Ishikawa (cell line): Measurements from ENCODE around the gene PRKAR1A.

ENCODE experiments used
- CEBPB ChIP-seq: IDR thresholded peaks from 2 replicates; pipeline ENCODE4 v1.6.1; 2012
- CREB1 ChIP-seq: IDR thresholded peaks from 2 replicates; pipeline ENCODE4 v1.6.1; 2012; ENCODE audit warnings: low read depth
- EGR1 ChIP-seq: IDR thresholded peaks from 2 replicates; pipeline ENCODE4 v1.6.1; 2012
- EP300 ChIP-seq: IDR thresholded peaks from 2 replicates; pipeline ENCODE4 v1.6.1; 2012; ENCODE audit warnings: borderline replicate concordance
- FOXM1 ChIP-seq: IDR thresholded peaks from 2 replicates; pipeline ENCODE4 v1.6.1; 2012; ENCODE audit warnings: low read depth, borderline replicate concordance
- NFIC ChIP-seq: IDR thresholded peaks from 2 replicates; pipeline ENCODE4 v1.6.1; 2012
- RAD21 ChIP-seq: IDR thresholded peaks from 2 replicates; pipeline ENCODE4 v1.6.1; 2012; ENCODE audit warnings: low read depth
- REST ChIP-seq: IDR thresholded peaks from 2 replicates; pipeline ENCODE4 v1.6.1; 2012; ENCODE audit warnings: low read depth, mild to moderate bottlenecking
- TAF1 ChIP-seq: IDR thresholded peaks from 2 replicates; pipeline ENCODE4 v1.6.1; 2012; ENCODE audit warnings: low read depth, mild to moderate bottlenecking
- TCF12 ChIP-seq: IDR thresholded peaks from 2 replicates; pipeline ENCODE4 v1.6.1; 2012; ENCODE audit warnings: low read depth
- TEAD4 ChIP-seq: IDR thresholded peaks from 2 replicates; pipeline ENCODE4 v1.6.1; 2012
- USF1 ChIP-seq: IDR thresholded peaks from 2 replicates; pipeline ENCODE4 v1.6.1; 2012
- YY1 ChIP-seq: IDR thresholded peaks from 2 replicates; pipeline ENCODE4 v1.6.1; 2012; ENCODE audit warnings: low read depth
- ZBTB7A ChIP-seq: IDR thresholded peaks from 2 replicates; pipeline ENCODE4 v1.6.1; 2012; ENCODE audit warnings: low read depth
- TF ChIP-seq, protein P1 (sequence below): IDR thresholded peaks from 2 replicates; pipeline ENCODE4 v1.6.1; 2012

The PRKAR1A gene

DNA sequence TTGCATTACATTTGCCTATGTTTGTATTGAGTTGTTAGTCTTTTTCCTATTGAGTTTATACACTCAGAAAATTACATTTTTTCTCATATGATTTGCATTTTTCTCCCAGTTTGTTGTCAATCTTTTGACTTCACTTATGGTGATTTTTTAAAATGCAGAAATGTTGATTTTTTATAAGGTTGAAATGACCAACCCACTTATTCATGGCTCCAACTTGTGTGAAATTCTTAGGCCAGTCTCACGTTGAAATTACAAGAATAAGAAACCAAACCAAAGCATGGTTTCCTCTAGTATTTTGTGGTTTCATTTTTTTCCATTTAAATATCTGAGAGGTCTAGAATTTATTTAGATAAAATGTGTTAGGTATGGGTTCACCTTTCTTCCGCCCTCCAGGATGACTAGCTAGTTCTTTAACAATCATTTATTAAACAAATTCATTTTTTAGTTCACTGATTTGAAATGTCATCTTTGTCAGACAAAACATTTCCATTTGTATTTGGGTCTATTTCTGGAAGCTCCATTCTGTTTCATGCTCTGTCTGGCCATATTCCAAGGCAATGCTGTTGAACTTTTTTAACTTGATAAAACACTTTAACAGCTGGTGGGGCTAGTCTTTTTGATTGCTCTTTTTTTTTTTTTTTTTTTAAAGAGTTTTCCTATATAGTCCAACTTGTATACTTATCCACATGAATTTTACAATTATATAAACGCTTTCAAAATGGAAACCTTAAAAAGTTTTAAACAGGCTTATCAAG is 48.9 kb downstream of the PRKAR1A start:
- TF ChIP-seq CREB1: no peak
- TF ChIP-seq REST: no peak

GRCh38 chr17:68562736-68563135 is 50.5 kb downstream of the PRKAR1A start:
- TF ChIP-seq, protein P1, sequence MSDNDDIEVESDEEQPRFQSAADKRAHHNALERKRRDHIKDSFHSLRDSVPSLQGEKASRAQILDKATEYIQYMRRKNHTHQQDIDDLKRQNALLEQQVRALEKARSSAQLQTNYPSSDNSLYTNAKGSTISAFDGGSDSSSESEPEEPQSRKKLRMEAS: no peak
- TF ChIP-seq NFIC (no peak), TCF12 (no peak), YY1 (no peak), EP300 (no peak), EGR1 (no peak), TAF1 (no peak)

GRCh38 chr17:68564415-68565111 is 52.3 kb downstream of the PRKAR1A start:
- TF ChIP-seq FOXM1 (no peak), TAF1 (no peak), YY1 (no peak), NFIC (no peak), RAD21 (no peak), TEAD4 (no peak), EGR1 (no peak), CREB1 (no peak), REST (no peak), TCF12 (no peak), EP300 (no peak), USF1 (no peak), ZBTB7A (no peak), CEBPB (no peak)
- TF ChIP-seq, protein P1: no peak

GRCh38 chr17:68565661-68566441 is 53.6 kb downstream of the PRKAR1A start:
- TF ChIP-seq CREB1: no peak
- no peak for TF ChIP-seq ZBTB7A
- no peak for TF ChIP-seq USF1
- TF ChIP-seq TEAD4: no peak
- no peak for TF ChIP-seq TAF1
- TF ChIP-seq, protein P1: no peak
- no peak for TF ChIP-seq EGR1
- TF ChIP-seq NFIC: no peak
- TF ChIP-seq TCF12: no peak

DNA sequence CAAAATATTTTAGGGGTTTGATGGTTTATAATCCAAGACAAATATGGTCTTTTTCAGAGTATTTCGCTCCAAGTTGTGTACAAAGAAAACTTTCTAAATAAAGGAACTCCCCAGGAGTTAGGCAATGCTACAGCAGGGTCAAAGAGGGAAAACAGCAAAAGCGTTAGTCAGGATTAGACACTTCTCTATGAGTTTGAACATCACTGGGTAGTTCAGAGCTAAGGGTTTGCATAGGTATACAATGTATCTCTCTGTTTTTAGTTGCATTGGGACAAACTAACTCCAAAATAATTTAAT is 54.2 kb downstream of the PRKAR1A start:
- TF ChIP-seq TEAD4 (no peak), CREB1 (no peak), CEBPB (no peak), YY1 (no peak), ZBTB7A (no peak), TAF1 (no peak), REST (no peak), EGR1 (no peak), USF1 (no peak), TCF12 (no peak), RAD21 (no peak), NFIC (no peak), EP300 (no peak), FOXM1 (no peak)
- TF ChIP-seq, protein P1: no peak
